ENCODE results near the gene SERTAD3. TPM values are rescaled to one million over a fixed set of nuclear protein-coding genes. Genes with fewer than 3 reads are reported as not detected.
"Not testable (repeated sequence)": the region's sequence is repeated elsewhere in the genome, so short reads cannot be mapped to it uniquely, and the experiment has no call there.

Gene SERTAD3
- total RNA-seq, 1 experiment from 2014 or later, result 51.9 TPM

- Mint-ChIP-seq H3K4me3 (ENCODE audit: low read depth, unreplicated experiment) (no peak overlapping the region), H3K27me3 (ENCODE audit: unreplicated experiment) (no peaks in the 10 kb centered on the region), H3K36me3 (ENCODE audit: insufficient read depth, unreplicated experiment) (peaks cover 10% of the 10 kb centered on the region), H3K4me1 (ENCODE audit: low read depth, unreplicated experiment) (peaks cover 13% of the 10 kb centered on the region), H3K9me3 (ENCODE audit: low read depth, unreplicated experiment) (no peaks in the 10 kb centered on the region), H3K27ac (ENCODE audit: unreplicated experiment) (no peak overlapping the region)
- intact Hi-C loops (cut with micrococcal nuclease; ENCODE audit: unreplicated experiment), result no loop called here
- BruUV-seq (replicated peaks), result no TSS peak
- TF ChIP-seq CTCF (IDR thresholded peaks at IDR 0.05; ENCODE audit: unreplicated experiment), result no peak
- CTCF ChIA-PET, result no interaction called here
- no peak for DNase-seq
Observed at GRCh38 chr19:40431698-40432097, 12.4 kb downstream of the SERTAD3 start.

DNA sequence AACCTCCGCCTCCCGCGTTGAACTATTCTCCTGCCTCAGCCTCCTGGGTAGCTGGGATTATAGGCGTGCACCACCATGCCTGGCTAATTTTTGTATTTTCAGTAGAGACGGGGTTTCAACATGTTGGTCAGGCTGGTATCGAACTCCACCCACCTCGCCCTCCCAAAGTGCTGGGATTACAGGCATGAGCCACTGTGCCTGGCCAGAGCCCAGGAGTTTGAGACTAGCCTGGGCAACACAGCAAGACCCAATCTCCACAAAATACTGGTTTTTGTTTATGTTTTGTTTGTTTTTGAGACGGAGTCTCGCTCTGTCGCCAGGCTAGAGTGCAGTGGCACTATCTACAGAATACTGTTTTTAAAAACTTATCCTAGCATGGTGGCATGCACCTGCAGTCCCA lies 13.9 kb downstream of the SERTAD3 start:
- CTCF ChIA-PET, result interaction anchor here (0.6 kb wide), 1 partner anchor 13 kb away, joined by 6 read pairs; no protein-coding TSS in a partner anchor
- BruUV-seq (replicated peaks); intact Hi-C loops (cut with micrococcal nuclease; ENCODE audit: unreplicated experiment); DNase-seq; H3K27ac Mint-ChIP-seq (ENCODE audit: unreplicated experiment); H3K4me3 Mint-ChIP-seq (ENCODE audit: low read depth, unreplicated experiment); H3K9me3 Mint-ChIP-seq (ENCODE audit: low read depth, unreplicated experiment); H3K27me3 Mint-ChIP-seq (ENCODE audit: unreplicated experiment): not testable (repeated sequence)
- Mint-ChIP-seq H3K36me3 (ENCODE audit: insufficient read depth, unreplicated experiment) (peaks cover 21% of the 10 kb centered on the region), H3K4me1 (ENCODE audit: low read depth, unreplicated experiment) (peaks cover 13% of the 10 kb centered on the region)

- DNase-seq; H3K9me3 Mint-ChIP-seq (ENCODE audit: low read depth, unreplicated experiment); BruUV-seq (replicated peaks); H3K27ac Mint-ChIP-seq (ENCODE audit: unreplicated experiment); intact Hi-C loops (cut with micrococcal nuclease; ENCODE audit: unreplicated experiment); CTCF ChIA-PET; H3K4me3 Mint-ChIP-seq (ENCODE audit: low read depth, unreplicated experiment); H3K27me3 Mint-ChIP-seq (ENCODE audit: unreplicated experiment): not testable (repeated sequence)
- H3K4me1 Mint-ChIP-seq (ENCODE audit: low read depth, unreplicated experiment), result peaks cover 15% of the 10 kb centered on the region
- peaks cover 24% of the 10 kb centered on the region for H3K36me3 Mint-ChIP-seq (ENCODE audit: insufficient read depth, unreplicated experiment)
Observed at GRCh38 chr19:40428197-40428596, 15.9 kb downstream of the SERTAD3 start.

GRCh38 chr19:40425450-40426287 lies 18.5 kb downstream of the SERTAD3 start, which contains the start of gene SERTAD1:
TSS of gene SERTAD1 (minus strand) at chr19:40425992. CDS start at chr19:40423546, 2,446 bp downstream.
- BruUV-seq (replicated peaks), result no TSS peak
- intact Hi-C loops (cut with micrococcal nuclease; ENCODE audit: unreplicated experiment), result no loop called here
- peak within 1 kb of the TSS; percentile 93 for H3K27ac Mint-ChIP-seq (ENCODE audit: unreplicated experiment)
- DNase-seq, result peak; percentile 100
- peak within 1 kb of the TSS; percentile 88 for H3K4me3 Mint-ChIP-seq (ENCODE audit: low read depth, unreplicated experiment)
- H3K27me3 Mint-ChIP-seq (ENCODE audit: unreplicated experiment), result no peaks in the 10 kb centered on the region
- CTCF ChIA-PET, result interaction anchor here (0.6 to 2.2 kb wide), 8 partner anchors 17 to 792 kb away, joined by 3 to 10 read pairs (median 4); partner anchors contain the start of gene BLVRB
- peaks cover 9% of the 10 kb centered on the region for H3K4me1 Mint-ChIP-seq (ENCODE audit: low read depth, unreplicated experiment)
- no peaks in the 10 kb centered on the region for H3K9me3 Mint-ChIP-seq (ENCODE audit: low read depth, unreplicated experiment)
- TF ChIP-seq CTCF (IDR thresholded peaks at IDR 0.05; ENCODE audit: unreplicated experiment), result peak; percentile 93
- H3K36me3 Mint-ChIP-seq (ENCODE audit: insufficient read depth, unreplicated experiment), result peaks cover 41% of the 10 kb centered on the region

DNA sequence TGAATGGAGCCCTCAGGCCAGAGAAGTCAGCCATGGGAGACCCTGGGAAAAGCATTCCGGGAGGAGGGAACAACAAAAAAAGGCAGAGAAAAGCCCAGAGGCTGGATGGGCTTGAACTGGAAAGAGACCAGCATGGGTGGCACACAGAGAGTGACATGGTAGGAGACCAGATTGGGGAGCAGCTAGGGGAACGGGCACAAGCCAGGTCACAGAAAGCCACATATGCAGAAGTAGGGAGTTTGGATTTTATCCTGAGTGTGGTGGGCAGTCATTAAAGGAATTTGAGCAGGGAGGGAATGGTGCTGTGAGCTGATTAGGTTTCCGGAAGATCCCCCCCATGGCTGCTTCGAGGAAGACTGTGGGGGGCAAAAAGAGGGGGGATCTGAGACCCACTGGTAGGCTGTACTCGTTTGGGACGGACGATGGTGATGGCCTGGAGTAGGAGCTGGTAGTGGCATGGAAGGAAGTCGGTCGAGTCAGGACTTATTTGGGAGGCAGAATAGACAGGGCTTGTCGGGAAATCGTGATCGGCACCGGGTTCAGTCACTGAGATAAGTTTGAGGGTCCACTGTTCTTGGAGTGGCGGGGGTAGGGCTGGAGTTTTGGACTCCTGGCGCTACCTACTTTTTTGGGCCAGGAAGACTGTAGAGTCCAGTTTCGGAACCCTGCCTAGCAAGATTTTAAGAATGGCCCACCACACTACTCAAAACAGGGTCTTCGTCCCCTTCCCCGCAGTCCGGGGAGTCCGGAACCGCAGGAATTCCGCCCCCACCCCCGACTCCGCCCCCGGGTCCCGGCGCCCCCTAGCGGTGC lies 19.3 kb downstream of the SERTAD3 start:
- H3K27me3 Mint-ChIP-seq (ENCODE audit: unreplicated experiment), result no peaks in the 10 kb centered on the region
- H3K4me3 Mint-ChIP-seq (ENCODE audit: low read depth, unreplicated experiment), result peak overlapping the region; percentile 88
- peak overlapping the region; percentile 93 for H3K27ac Mint-ChIP-seq (ENCODE audit: unreplicated experiment)
- peaks cover 10% of the 10 kb centered on the region for H3K4me1 Mint-ChIP-seq (ENCODE audit: low read depth, unreplicated experiment)
- no peak for TF ChIP-seq CTCF (IDR thresholded peaks at IDR 0.05; ENCODE audit: unreplicated experiment)
- peaks cover 44% of the 10 kb centered on the region for H3K36me3 Mint-ChIP-seq (ENCODE audit: insufficient read depth, unreplicated experiment)
- CTCF ChIA-PET, result interaction anchor here (0.6 to 2.2 kb wide), 3 partner anchors 18 to 47 kb away, joined by 4 to 7 read pairs (median 7); partner anchors contain the start of gene BLVRB
- DNase-seq, result no peak
- intact Hi-C loops (cut with micrococcal nuclease; ENCODE audit: unreplicated experiment), result no loop called here
- H3K9me3 Mint-ChIP-seq (ENCODE audit: low read depth, unreplicated experiment), result no peaks in the 10 kb centered on the region
- TSS peak; percentile 61 for BruUV-seq (replicated peaks)
